HG03575 (cell line): Measurements from ENCODE around the gene VAX1.
"Not testable (repeated sequence)": the region's sequence is repeated elsewhere in the genome, so short reads cannot be mapped to it uniquely, and the experiment has no call there.

ENCODE experiments used
- ATAC-seq: cut with Tn5 transposase; IDR thresholded peaks from one replicate; pipeline ENCODE4 v1.9.1; 2021; ENCODE audit not compliant: unreplicated experiment, insufficient number of reproducible peaks, low FRiP score; ENCODE audit errors: extremely low read depth

VAX1 gene

GRCh38 chr10:117138838-117139580 lies 939 bp upstream of the VAX1 start:
- ATAC-seq: no peak

GRCh38 chr10:117137031-117137910 lies 799 bp downstream of the VAX1 start:
- ATAC-seq: no peak

GRCh38 chr10:117136391-117136975 lies 1.6 kb downstream of the VAX1 start:
- ATAC-seq: no peak

- no peak for ATAC-seq
Measured at GRCh38 chr10:117135480-117136140, 2.5 kb downstream of the VAX1 start.

GRCh38 chr10:117135026-117135372 lies 3.1 kb downstream of the VAX1 start:
- no peak for ATAC-seq

- ATAC-seq: no peak
Measured at GRCh38 chr10:117134306-117135025, 3.6 kb downstream of the VAX1 start.

- ATAC-seq: no peak
Measured at GRCh38 chr10:117134056-117134305, 4.1 kb downstream of the VAX1 start.

- ATAC-seq: no peak
Measured at GRCh38 chr10:117133273-117134055, 4.6 kb downstream of the VAX1 start.

GRCh38 chr10:117132751-117133231 lies 5.3 kb downstream of the VAX1 start:
- ATAC-seq: no peak

- no peak for ATAC-seq
Measured at GRCh38 chr10:117131376-117132327, 6.4 kb downstream of the VAX1 start.

GRCh38 chr10:117130862-117131375 lies 7.2 kb downstream of the VAX1 start:
- no peak for ATAC-seq

GRCh38 chr10:117130346-117130745 lies 7.7 kb downstream of the VAX1 start:
- ATAC-seq: no peak

- not testable (repeated sequence) for ATAC-seq
Measured at GRCh38 chr10:117126645-117127044, 11.4 kb downstream of the VAX1 start.

GRCh38 chr10:117126034-117126433 lies 12.0 kb downstream of the VAX1 start:
- ATAC-seq: no peak

- no peak for ATAC-seq
Measured at GRCh38 chr10:117112220-117112619, 25.9 kb downstream of the VAX1 start.

- no peak for ATAC-seq
Measured at GRCh38 chr10:117107238-117107637, 30.8 kb downstream of the VAX1 start.

GRCh38 chr10:117096599-117097201 lies 41.4 kb downstream of the VAX1 start:
- ATAC-seq: no peak
